Cardiac fibroblast (primary cell): ENCODE measurements around the gene PPP1R9A.

ENCODE experiments used
- DNase-seq, 2 donors: peaks; one replicate each; pipeline versions ENCODE4 v3.0.0 to v3.0.0-alpha.2; 2010; ENCODE audit warnings: low read depth in 2 of 2
- H3K4me3 ChIP-seq, 2 donors: replicated peaks in 1 of 2; 1 replicate in 1 of 2; 2 replicates in 1 of 2; pipeline ENCODE4 v1.5.1; 2011; ENCODE audit warnings: low read depth in 2 of 2, low read length in 2 of 2, mild to moderate bottlenecking in 2 of 2, moderate library complexity in 1 of 2
- TF ChIP-seq, protein P1 (sequence below): IDR thresholded peaks from one replicate; pipeline ENCODE4 v1.5.1; 2011; ENCODE audit warnings: low read depth, mild to moderate bottlenecking, low read length, inconsistent platforms

PPP1R9A gene

DNA sequence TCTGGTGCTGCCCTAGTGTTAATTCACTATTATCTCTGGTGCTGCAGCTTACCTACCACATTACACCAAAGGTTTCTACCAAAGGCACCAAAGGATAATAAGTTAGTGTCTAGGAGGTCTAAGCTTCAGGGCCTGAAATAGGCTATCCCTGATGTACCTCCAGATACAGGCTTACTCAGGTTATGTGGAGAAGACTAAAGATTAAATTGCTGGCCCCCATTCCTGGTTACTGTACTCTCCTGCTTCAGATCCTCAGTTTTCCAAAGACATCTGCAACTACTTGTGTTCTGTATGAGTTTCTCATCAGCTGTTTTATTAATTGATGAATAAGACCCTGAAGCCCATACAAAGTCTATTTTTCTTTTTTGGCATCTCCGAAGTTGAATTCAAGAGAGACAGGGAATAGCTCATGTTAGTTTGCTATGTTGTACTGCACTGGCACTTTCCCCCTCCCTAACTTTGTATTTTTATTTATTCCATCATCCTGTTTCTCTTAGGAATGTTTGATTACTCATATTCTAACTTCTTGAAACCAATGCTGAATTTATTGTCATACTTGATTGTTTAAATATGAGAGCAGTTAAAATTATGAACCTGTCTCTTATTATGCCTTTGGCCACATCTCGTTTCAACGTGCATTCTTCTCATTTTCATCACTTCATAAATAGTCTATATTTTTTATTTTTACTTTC is 331.0 kb downstream of the PPP1R9A start:
- H3K4me3 ChIP-seq, result no peak overlapping the region
- no peak for DNase-seq
- TF ChIP-seq, protein P1, sequence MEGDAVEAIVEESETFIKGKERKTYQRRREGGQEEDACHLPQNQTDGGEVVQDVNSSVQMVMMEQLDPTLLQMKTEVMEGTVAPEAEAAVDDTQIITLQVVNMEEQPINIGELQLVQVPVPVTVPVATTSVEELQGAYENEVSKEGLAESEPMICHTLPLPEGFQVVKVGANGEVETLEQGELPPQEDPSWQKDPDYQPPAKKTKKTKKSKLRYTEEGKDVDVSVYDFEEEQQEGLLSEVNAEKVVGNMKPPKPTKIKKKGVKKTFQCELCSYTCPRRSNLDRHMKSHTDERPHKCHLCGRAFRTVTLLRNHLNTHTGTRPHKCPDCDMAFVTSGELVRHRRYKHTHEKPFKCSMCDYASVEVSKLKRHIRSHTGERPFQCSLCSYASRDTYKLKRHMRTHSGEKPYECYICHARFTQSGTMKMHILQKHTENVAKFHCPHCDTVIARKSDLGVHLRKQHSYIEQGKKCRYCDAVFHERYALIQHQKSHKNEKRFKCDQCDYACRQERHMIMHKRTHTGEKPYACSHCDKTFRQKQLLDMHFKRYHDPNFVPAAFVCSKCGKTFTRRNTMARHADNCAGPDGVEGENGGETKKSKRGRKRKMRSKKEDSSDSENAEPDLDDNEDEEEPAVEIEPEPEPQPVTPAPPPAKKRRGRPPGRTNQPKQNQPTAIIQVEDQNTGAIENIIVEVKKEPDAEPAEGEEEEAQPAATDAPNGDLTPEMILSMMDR, result no peak

DNA sequence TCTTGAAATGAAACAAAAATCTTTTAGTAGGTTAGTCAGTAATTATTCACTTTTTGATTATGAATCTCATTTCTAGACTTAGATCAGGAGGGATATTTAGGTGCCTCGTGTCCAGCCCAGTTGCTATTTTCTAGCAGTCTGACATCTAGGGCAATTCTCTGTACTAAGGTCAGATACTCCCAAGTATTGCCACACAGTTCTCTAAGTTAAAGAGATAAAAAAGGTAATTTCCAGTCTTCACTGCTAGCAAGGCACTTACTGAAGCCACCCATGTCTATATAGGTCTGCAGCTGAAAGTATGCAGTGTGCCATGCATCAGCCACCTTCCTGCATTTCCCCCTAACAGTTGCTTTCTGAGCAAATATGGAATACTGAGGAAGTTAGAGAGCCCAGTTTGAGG is 333.5 kb downstream of the PPP1R9A start:
- TF ChIP-seq, protein P1, result no peak
- no peak for DNase-seq
- no peak overlapping the region for H3K4me3 ChIP-seq

DNA sequence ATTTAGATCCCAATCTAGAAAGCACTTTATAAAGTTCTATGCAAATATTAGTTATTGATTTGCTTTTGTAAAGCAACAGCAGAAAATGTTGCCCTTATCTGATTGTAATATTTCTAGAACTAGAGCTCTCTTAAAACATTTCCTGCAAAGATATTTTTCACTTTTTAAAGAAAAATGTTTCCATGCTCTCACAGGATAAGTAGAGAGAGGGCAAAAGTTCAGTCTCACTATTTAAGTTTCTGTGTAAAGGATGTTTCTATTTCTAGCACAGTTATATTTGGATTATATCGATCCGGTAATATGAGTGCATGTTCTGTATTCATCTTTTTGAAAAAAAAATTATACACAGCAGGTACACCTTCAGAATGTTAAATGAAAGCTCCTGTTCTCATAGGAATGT is 334.9 kb downstream of the PPP1R9A start:
- no peak overlapping the region for H3K4me3 ChIP-seq
- no peak for DNase-seq
- TF ChIP-seq, protein P1, result no peak

DNA sequence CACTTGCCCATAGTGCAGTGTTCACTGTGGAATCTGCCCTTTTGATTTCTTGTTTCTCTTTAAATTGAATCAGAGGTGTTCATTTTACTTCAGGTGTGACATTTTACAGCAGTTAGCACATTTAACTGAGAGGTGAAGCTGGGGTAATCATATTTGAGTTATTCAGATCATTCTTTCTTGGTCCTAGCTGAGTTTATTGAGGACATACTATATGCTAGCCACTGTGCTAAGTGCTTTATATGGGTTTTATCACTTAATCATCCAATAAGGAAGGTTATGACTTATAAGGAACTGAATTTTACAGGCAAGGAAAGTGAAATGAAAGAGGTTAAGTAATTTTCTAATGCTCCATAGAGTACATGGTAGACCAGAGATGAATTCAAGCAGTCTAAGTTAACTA is 337.2 kb downstream of the PPP1R9A start:
- TF ChIP-seq, protein P1, result no peak

DNA sequence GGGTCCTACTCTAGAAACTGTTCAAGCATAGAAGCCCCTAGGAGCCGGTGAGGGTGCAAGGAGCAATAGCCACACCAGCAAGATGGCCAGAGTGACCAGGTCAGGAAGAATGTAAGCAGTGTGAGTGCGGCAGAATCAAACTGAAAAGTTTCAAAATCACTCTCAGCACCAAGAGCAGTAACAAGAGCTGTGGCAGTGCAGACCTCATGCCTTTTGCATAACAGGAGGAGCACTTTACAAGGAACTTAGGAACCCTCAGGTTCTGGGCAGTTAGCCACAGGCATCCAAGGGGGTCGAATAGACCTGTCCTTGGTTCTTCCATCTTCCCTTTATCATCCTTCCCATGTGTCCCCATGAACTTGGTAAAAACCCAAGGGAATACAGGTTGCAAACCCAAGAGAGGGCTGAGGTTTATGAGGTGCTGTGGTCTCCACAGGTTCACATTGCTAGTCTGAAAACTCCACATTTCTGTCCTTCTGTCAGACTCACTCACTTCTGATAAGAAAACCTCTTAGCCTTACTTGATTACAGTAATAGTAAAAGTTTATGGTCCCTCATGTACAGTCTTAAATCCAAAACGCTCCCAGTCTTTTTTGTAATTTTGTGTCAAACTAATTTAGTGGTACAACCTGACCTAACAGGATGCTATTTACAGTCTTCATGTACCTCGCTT is 338.6 kb downstream of the PPP1R9A start:
- no peak overlapping the region for H3K4me3 ChIP-seq
- TF ChIP-seq, protein P1, result no peak
- DNase-seq, result no peak

More for the DNA sequence above, 337.2 kb downstream of the PPP1R9A start:
- no peak for DNase-seq
- H3K4me3 ChIP-seq, result no peak overlapping the region

DNA sequence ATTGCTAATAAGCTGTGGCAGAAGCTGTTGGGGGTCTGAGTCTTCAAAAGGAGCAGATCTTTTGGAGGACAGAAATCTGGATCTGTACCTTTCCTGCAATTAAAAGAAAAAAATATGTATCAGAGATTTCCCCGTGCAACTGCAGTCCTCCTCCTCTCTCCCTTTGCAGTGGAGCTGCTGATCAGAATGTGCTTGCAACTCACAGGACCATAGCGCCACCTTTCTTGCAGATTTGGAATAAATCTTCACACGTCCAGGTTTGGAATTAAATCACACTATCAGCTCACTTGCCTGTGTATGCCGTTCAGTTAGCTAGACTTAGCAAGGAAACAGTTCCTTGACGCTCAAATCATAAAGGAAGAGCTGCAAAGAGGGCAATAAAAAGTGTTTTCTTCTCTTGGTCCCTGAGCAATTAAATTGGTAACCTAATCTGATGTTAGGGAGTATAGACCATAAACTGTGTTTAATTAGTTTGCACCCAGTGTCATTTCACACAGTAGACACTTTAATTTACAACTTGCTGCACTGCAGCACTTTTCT is 339.5 kb downstream of the PPP1R9A start:
- DNase-seq, result peak; percentile 84 to 91
- TF ChIP-seq, protein P1, result peak; percentile 62
- no peak overlapping the region for H3K4me3 ChIP-seq
